Caco-2 (cell line): ENCODE measurements around the gene CCDC47. TPM values are rescaled to one million over a fixed set of nuclear protein-coding genes. Genes with fewer than 3 reads are reported as not detected.

ENCODE experiments used
- total RNA-seq: library from RNA; stranded (reverse); gene quantifications from 2 replicates; pipeline ENCODE4 v1.2.3, GENCODE V29; 2022

Gene CCDC47
- total RNA-seq, 1 experiment from 2014 or later: 125 TPM

Other genes starting within 250 kb of the CCDC47 start
- 91.2 and 94.5 TPM in 2 replicates for gene DCAF7, start 223.1 kb downstream of the CCDC47 start, total RNA-seq
- gene TACO1, start 172.7 kb downstream of the CCDC47 start, total RNA-seq: 27.9 and 29.1 TPM in 2 replicates
- gene MAP3K3, start 151.2 kb downstream of the CCDC47 start, total RNA-seq: 15.3 and 16.2 TPM in 2 replicates
- 4.1 and 5.1 TPM in 2 replicates for gene LIMD2, start 73.5 kb downstream of the CCDC47 start, total RNA-seq
- gene STRADA, start 31.8 kb downstream of the CCDC47 start, total RNA-seq: 23.4 and 24.7 TPM in 2 replicates
- 179 and 183 TPM in 2 replicates for gene DDX42, start 573 bp upstream of the CCDC47 start, total RNA-seq
- gene PSMC5, start 53.8 kb upstream of the CCDC47 start, total RNA-seq: 197 TPM in 2 replicates
- 75.9 and 76.3 TPM in 2 replicates for gene FTSJ3, start 54.1 kb upstream of the CCDC47 start, total RNA-seq
- 134 TPM in 2 replicates for gene SMARCD2, start 69.1 kb upstream of the CCDC47 start, total RNA-seq
- gene CSH2, start 100.1 kb upstream of the CCDC47 start, total RNA-seq: not detected in 2 replicates
- gene GH2, start 108.3 kb upstream of the CCDC47 start, total RNA-seq: not detected in 2 replicates
- gene CSH1, start 123.0 kb upstream of the CCDC47 start, total RNA-seq: not detected in 2 replicates
- gene CSHL1, start 137.7 kb upstream of the CCDC47 start, total RNA-seq: not detected in 2 replicates
- not detected in 2 replicates for gene GH1, start 145.2 kb upstream of the CCDC47 start, total RNA-seq
- not detected in 2 replicates for gene CD79B, start 158.7 kb upstream of the CCDC47 start, total RNA-seq
- not detected in 2 replicates for gene SCN4A, start 199.3 kb upstream of the CCDC47 start, total RNA-seq
- gene PRR29, start 224.8 kb upstream of the CCDC47 start, total RNA-seq: not detected in 2 replicates
- 1.9 and 2.0 TPM in 2 replicates for gene ICAM2, start 247.0 kb upstream of the CCDC47 start, total RNA-seq